Natural killer cell (primary cell): ENCODE results near the gene TP53I13. TPM values are rescaled to one million over a fixed set of nuclear protein-coding genes. Genes with fewer than 3 reads are reported as not detected.

Source experiments
- ATAC-seq, 3 donors: fragments of 150-1000 bp in 2 of 3; fragments of 200-7000 bp in 1 of 3; cut with Tn5 transposase; 1 replicate in 1 of 3; 2 replicates in 2 of 3; pipeline ENCODE4 v1.10.0; 2021; ENCODE audit warnings: mild to moderate bottlenecking in 2 of 3, moderate library complexity in 2 of 3
- DNase-seq, 2 donors: peaks; one replicate each; pipeline versions ENCODE4 v3.0.0 to v3.0.0-alpha.2; 2013 to 2021; ENCODE audit warnings: mixed read lengths in 1 of 2
- H3K27ac ChIP-seq: one replicate; pipeline ENCODE4 v1.5.1; 2013; ENCODE audit warnings: mild to moderate bottlenecking, low read length
- H3K27me3 ChIP-seq: one replicate; pipeline ENCODE4 v1.6.1; 2013; ENCODE audit warnings: low read length; ENCODE audit not compliant: control insufficient read depth, insufficient read depth
- H3K36me3 ChIP-seq: one replicate; pipeline ENCODE4 v1.6.1; 2013; ENCODE audit warnings: low read length; ENCODE audit not compliant: control insufficient read depth, insufficient read depth
- H3K4me1 ChIP-seq: one replicate; pipeline ENCODE4 v1.6.1; 2013; ENCODE audit warnings: low read length; ENCODE audit not compliant: control insufficient read depth, insufficient read depth
- H3K4me3 ChIP-seq: one replicate; pipeline ENCODE4 v1.5.1; 2013; ENCODE audit warnings: low read length
- H3K9me3 ChIP-seq: one replicate; pipeline ENCODE4 v1.6.1; 2013; ENCODE audit warnings: low read length; ENCODE audit not compliant: control insufficient read depth, insufficient read depth
- H3K27ac Mint-ChIP-seq, 2 donors: one replicate each; pipeline ENCODE4 v1.8.0; 2022; ENCODE audit warnings: mild to moderate bottlenecking in 2 of 2, mixed read lengths in 2 of 2, moderate library complexity in 1 of 2
- H3K27me3 Mint-ChIP-seq, 2 donors: one replicate each; pipeline ENCODE4 v1.8.0; 2022; ENCODE audit warnings: low read depth in 2 of 2, mixed read lengths in 2 of 2
- H3K36me3 Mint-ChIP-seq: one replicate; pipeline ENCODE4 v1.8.0; 2022; ENCODE audit warnings: mixed read lengths
- H3K4me1 Mint-ChIP-seq, 2 donors: one replicate each; pipeline ENCODE4 v1.8.0; 2022; ENCODE audit warnings: mixed read lengths in 2 of 2
- H3K4me3 Mint-ChIP-seq: one replicate; pipeline ENCODE4 v1.8.0; 2022; ENCODE audit warnings: mild to moderate bottlenecking, moderate library complexity, mixed read lengths
- H3K9me3 Mint-ChIP-seq, 2 donors: one replicate each; pipeline ENCODE4 v1.8.0; 2022; ENCODE audit warnings: mixed read lengths in 2 of 2
- WGBS: methylation state at CpG from one replicate; pipeline ENCODE4 v1.1.7; 2013; ENCODE audit warnings: missing lambda C conversion rate; ENCODE audit not compliant: insufficient coverage; 5-methylcytosine and 5-hydroxymethylcytosine counted together
- intact Hi-C: fragments of 100-400 bp; cut with micrococcal nuclease; formaldehyde crosslinking; loops from one replicate; pipeline ENCODE4 v1.14.2; 2022
- total RNA-seq, 4 donors: library from RNA; stranded (reverse); fragments of 120-200 nt in 1 of 4; gene quantifications; one replicate each; pipeline versions ENCODE4 v1.2.3 to v1.2.4, GENCODE V29; 2013 to 2022
- TF ChIP-seq, protein P1 (sequence below): fragments of 200-600 bp; IDR thresholded peaks from one replicate; pipeline ENCODE4 v1.8.0; 2022; ENCODE audit warnings: antibody characterized with exemption

Gene TP53I13
- total RNA-seq, 3 donors from 2014 or later (not counting 1 experiment from before 2014, with no cell fraction given) = 122 to 148 (median 148) TPM

DNA sequence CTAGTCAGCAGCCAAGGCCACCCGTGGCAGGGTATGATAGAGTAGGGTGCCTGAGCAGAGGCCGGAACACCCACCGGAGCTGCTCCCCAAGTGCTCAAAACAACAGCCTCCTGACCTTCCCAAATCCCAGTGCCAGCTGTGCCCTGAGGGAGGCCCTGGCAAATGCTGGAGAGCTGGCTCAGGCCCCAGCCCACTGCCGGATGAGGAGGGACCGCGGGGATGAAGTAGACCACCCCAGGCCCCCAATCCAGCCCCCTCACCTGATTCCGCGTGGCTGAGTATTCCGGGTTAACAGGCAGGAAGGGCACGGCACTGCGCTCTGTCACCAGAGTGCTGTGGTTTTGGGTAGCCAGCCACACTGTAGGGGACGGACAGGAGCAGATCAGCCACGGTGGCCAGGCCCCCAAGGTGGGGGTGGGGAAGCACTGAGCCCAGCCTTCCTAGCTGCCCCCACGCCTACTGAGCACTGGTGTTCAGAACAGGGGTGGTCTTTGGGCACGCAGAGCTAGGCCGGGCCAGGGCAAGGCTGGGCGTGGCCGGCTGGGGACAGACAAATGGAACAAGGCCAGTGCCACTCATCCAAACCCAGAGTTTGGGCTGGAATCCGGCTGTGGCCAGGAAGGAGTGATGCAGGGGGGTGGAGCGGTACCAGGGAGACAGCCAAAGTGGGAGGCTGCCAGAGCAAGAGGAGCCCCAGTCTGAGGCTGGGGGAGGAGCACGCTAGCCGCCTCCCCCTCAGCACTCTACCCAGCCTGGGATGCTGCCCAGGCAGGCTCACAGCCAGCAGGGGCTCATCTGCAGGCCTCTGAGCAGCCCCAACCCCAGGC is 9.1 kb downstream of the TP53I13 start:
- Mint-ChIP-seq H3K27me3 (no peaks in the 10 kb centered on the region), H3K4me3 (no peak overlapping the region), H3K9me3 (no peaks in the 10 kb centered on the region), H3K27ac (no peak overlapping the region), H3K36me3 (no peaks in the 10 kb centered on the region), H3K4me1 (peaks cover 9 to 12% of the 10 kb centered on the region in 2 donors)
- Histone ChIP-seq H3K9me3 (no peaks in the 10 kb centered on the region), H3K27me3 (no peaks in the 10 kb centered on the region), H3K4me1 (peaks cover 13% of the 10 kb centered on the region), H3K27ac (no peak overlapping the region), H3K4me3 (no peak overlapping the region), H3K36me3 (peaks cover 69% of the 10 kb centered on the region)
- intact Hi-C loops = no loop called here
- TF ChIP-seq, protein P1, sequence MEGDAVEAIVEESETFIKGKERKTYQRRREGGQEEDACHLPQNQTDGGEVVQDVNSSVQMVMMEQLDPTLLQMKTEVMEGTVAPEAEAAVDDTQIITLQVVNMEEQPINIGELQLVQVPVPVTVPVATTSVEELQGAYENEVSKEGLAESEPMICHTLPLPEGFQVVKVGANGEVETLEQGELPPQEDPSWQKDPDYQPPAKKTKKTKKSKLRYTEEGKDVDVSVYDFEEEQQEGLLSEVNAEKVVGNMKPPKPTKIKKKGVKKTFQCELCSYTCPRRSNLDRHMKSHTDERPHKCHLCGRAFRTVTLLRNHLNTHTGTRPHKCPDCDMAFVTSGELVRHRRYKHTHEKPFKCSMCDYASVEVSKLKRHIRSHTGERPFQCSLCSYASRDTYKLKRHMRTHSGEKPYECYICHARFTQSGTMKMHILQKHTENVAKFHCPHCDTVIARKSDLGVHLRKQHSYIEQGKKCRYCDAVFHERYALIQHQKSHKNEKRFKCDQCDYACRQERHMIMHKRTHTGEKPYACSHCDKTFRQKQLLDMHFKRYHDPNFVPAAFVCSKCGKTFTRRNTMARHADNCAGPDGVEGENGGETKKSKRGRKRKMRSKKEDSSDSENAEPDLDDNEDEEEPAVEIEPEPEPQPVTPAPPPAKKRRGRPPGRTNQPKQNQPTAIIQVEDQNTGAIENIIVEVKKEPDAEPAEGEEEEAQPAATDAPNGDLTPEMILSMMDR = no peak
- 85% methylated on average over 22 of the region's 22 CpGs for WGBS
- ATAC-seq (no peak), DNase-seq (no peak)

DNA sequence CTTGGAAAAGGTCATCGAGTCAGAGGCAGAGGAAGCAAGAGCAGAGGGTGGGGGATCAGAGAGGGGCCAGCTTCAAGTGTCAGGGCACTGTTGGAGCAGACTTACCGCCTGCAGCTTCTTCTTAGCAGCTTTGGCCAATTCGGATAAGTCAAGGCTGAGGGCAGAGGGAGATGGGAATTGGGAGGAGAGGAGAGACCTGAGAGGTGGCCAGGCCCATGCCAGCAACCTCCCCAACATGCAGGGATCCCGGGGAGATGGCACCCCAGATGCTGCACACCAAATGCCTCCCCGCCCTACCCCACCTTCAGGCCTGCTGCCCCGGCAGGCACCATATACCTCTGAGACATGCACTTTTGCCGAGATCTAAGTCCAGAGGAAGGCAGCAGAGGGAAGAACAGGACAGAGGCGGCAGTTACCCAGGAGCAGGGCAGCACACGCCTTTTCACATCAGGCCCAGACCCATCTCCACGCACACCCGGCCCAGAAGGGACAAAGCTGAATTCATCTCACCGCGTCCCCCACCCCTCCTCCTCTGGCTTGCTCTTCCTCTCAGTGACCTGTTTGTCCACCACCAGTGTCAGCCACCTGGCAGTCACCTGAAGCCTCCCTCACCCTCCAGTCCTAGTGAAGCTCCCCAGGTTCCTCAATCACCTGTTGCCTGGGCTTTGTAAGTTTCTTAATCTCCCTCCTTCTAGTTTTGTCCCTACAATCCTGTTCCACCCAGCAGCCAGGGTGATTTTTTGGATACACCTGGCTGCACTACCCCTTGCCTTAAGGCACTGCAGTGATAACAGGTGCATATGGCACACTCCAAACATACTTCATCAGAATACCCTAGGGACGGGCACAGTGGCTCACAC is 10.4 kb downstream of the TP53I13 start:
- H3K4me1 Mint-ChIP-seq = peaks cover 9 to 12% of the 10 kb centered on the region in 2 donors
- H3K9me3 Mint-ChIP-seq = no peaks in the 10 kb centered on the region
- no peaks in the 10 kb centered on the region for H3K27me3 Mint-ChIP-seq
- Histone ChIP-seq H3K9me3 (no peaks in the 10 kb centered on the region), H3K4me1 (peaks cover 8% of the 10 kb centered on the region), H3K36me3 (peaks cover 67% of the 10 kb centered on the region), H3K27ac (no peak overlapping the region), H3K4me3 (no peak overlapping the region), H3K27me3 (no peaks in the 10 kb centered on the region)
- TF ChIP-seq, protein P1 = no peak
- WGBS = 96% methylated on average over 14 of the region's 14 CpGs
- DNase-seq (no peak), ATAC-seq (no peak)
- no peak overlapping the region for H3K4me3 Mint-ChIP-seq
- intact Hi-C loops = no loop called here
- no peaks in the 10 kb centered on the region for H3K36me3 Mint-ChIP-seq
- no peak overlapping the region for H3K27ac Mint-ChIP-seq

DNA sequence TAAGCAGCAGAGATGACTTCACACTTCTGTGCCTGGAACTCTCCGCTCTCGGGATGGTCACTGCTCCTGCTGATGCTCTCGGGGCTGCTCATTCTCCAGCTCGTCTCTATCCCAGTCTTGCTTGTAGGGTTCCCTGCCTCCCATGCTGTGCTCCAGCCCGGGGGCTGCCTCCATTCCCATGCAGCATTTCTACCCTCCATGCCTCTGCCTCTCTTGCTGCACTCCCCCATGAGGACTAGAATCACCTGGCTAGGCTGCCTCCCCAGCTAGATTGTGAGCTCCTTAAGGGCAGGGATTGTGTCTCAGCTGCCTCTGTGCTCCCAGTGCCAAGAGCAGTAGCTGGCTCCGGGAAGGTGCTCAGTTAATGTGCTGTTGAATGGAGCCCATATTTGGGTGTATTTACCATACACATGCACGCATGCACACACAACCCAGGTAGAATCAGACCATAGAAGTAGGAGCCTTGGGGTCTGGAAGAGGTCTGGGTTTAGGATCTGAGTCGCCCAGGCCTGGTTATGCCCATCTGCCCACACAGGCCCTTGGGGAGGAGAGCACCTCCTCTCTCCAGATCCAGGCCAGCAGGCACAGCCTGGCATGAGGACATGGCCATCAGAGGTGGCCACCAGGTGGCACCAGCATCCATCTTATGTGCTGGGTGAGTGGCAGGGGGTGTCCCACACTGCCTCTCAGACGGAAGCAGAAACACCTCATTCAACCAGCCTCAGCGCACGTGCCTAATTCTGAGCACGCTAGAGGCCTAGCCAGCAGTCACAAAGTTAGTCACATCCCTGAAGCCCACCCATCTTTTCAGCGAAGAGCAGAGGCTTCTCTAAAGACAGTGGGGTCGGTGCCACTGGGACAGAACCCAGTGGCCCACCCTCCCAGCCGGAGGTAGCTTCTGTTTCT is 11.6 kb downstream of the TP53I13 start:
- Mint-ChIP-seq H3K27ac (peak overlapping the region; percentile 37 to 52), H3K4me3 (no peak overlapping the region), H3K36me3 (no peaks in the 10 kb centered on the region), H3K4me1 (peaks cover 9 to 24% of the 10 kb centered on the region in 2 donors), H3K9me3 (no peaks in the 10 kb centered on the region), H3K27me3 (no peaks in the 10 kb centered on the region)
- Histone ChIP-seq H3K27ac (peak overlapping the region; percentile 21), H3K4me3 (no peak overlapping the region), H3K4me1 (peaks cover 17% of the 10 kb centered on the region), H3K27me3 (no peaks in the 10 kb centered on the region), H3K9me3 (no peaks in the 10 kb centered on the region), H3K36me3 (peaks cover 60% of the 10 kb centered on the region)
- TF ChIP-seq, protein P1 = peak; percentile 85
- intact Hi-C loops = loop anchor here (1.0 kb wide), 5 partner anchors 9 to 441 kb away; partner anchors contain the start of gene GIT1
- ATAC-seq (peak; percentile 97 to 99 (median 99)), DNase-seq (peak; percentile 85 to 96)
- 66% methylated on average over 15 of the region's 15 CpGs for WGBS
